ENCODE data around the gene NFIC.

DNA sequence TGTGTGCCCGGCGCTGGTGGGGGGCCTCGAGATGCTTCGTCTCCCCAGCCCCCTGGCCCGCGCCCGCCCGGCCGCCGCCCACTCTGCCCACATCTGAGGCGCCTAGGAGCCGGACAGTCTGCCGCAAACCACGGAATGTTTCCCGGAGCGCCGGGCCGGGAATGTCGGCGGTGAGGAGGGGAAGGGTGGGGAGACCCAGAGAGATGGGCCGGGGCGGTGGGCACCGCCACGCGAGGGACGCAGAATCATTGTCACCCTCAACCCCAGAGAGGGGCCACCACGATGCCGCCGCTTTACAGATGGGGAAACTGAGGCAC is 46.1 kb upstream of the NFIC start:
- TF ChIP-seq, protein P1, sequence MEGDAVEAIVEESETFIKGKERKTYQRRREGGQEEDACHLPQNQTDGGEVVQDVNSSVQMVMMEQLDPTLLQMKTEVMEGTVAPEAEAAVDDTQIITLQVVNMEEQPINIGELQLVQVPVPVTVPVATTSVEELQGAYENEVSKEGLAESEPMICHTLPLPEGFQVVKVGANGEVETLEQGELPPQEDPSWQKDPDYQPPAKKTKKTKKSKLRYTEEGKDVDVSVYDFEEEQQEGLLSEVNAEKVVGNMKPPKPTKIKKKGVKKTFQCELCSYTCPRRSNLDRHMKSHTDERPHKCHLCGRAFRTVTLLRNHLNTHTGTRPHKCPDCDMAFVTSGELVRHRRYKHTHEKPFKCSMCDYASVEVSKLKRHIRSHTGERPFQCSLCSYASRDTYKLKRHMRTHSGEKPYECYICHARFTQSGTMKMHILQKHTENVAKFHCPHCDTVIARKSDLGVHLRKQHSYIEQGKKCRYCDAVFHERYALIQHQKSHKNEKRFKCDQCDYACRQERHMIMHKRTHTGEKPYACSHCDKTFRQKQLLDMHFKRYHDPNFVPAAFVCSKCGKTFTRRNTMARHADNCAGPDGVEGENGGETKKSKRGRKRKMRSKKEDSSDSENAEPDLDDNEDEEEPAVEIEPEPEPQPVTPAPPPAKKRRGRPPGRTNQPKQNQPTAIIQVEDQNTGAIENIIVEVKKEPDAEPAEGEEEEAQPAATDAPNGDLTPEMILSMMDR (IDR thresholded peaks at IDR 0.05; ENCODE audit: low read depth, low read length, poor library complexity, severe bottlenecking), result no peak
- TF ChIP-seq EZH2phosphoT487 (IDR thresholded peaks at IDR 0.05; ENCODE audit: borderline replicate concordance, low read length), result no peak

All from DOHH2 (cell line).